BLaER1 treated with 17β-estradiol and CSF1 and Interleukin-3, amounts not matched to agents 10 nM and 100 nM (cell line): ENCODE results near the gene FAT2.
A peak's percentile ranks its signal among the peaks of the same experiment; 100 is the strongest.

Source experiments
- H3K27ac ChIP-seq, 11 experiments: shearing (Covaris generic); formaldehyde crosslinking; 2 replicates each; pipeline ENCODE4 v1.8.1; 2022
- H3K27me3 ChIP-seq, 11 experiments: shearing (Covaris generic); formaldehyde crosslinking; 2 replicates each; pipeline ENCODE4 v1.8.1; 2022
- H3K36me3 ChIP-seq, 11 experiments: shearing (Covaris generic); formaldehyde crosslinking; 2 replicates each; pipeline ENCODE4 v1.8.1; 2022
- H3K4me1 ChIP-seq, 10 experiments: shearing (Covaris generic); formaldehyde crosslinking; 2 replicates each; pipeline ENCODE4 v1.8.1; 2022
- H3K4me2 ChIP-seq, 11 experiments: shearing (Covaris generic); formaldehyde crosslinking; 2 replicates each; pipeline ENCODE4 v1.8.1; 2022
- H3K4me3 ChIP-seq, 10 experiments: shearing (Covaris generic); formaldehyde crosslinking; 2 replicates each; pipeline ENCODE4 v1.8.1; 2022
- H3K9ac ChIP-seq, 11 experiments: shearing (Covaris generic); formaldehyde crosslinking; 2 replicates each; pipeline ENCODE4 v1.8.1; 2022
- H3K9me3 ChIP-seq, 11 experiments: shearing (Covaris generic); formaldehyde crosslinking; replicated peaks in 1 of 11; 2 replicates each; pipeline ENCODE4 v1.8.1; 2022
- H4K20me1 ChIP-seq, 11 experiments: shearing (Covaris generic); formaldehyde crosslinking; 2 replicates each; pipeline ENCODE4 v1.8.1; 2022
- Cebpa-rat ChIP-seq, 11 experiments: shearing (Covaris generic); IDR thresholded peaks; 2 replicates each; pipeline ENCODE4 v1.8.1; 2022

FAT2 gene

GRCh38 chr5:151617841-151618710 lies 26.9 kb upstream of the FAT2 start:
- H3K36me3 ChIP-seq, result no peaks in the 10 kb centered on the region
- H3K27me3 ChIP-seq, result no peaks in the 10 kb centered on the region
- no peak overlapping the region for H3K9ac ChIP-seq
- H4K20me1 ChIP-seq, result no peaks in the 10 kb centered on the region
- H3K4me1 ChIP-seq, result peaks cover 0 to 17% (median 2%) of the 10 kb centered on the region in 10 experiments; a peak in 5 of 20 replicates
- H3K4me3 ChIP-seq, result no peak overlapping the region
- H3K27ac ChIP-seq, result no peak overlapping the region
- H3K9me3 ChIP-seq, result 0 out of 22 replicates have a peak, but pooled peaks cover 0 to 4% (median 0%) of the 10 kb centered on the region in 11 experiments
- no peak overlapping the region for H3K4me2 ChIP-seq
- no peak for TF ChIP-seq Cebpa-rat (IDR thresholded peaks at IDR 0.05)

- Histone ChIP-seq H3K27me3 (no peaks in the 10 kb centered on the region), H3K9ac (no peak overlapping the region), H3K36me3 (no peaks in the 10 kb centered on the region), H3K4me1 (peaks cover 0 to 15% (median under 1%) of the 10 kb centered on the region in 10 experiments; a peak in 5 of 20 replicates), H3K4me2 (no peak overlapping the region), H3K9me3 (0 out of 22 replicates have a peak, but pooled peaks cover 0 to 4% (median 0%) of the 10 kb centered on the region in 11 experiments), H4K20me1 (no peaks in the 10 kb centered on the region), H3K27ac (no peak overlapping the region), H3K4me3 (no peak overlapping the region)
- TF ChIP-seq Cebpa-rat (IDR thresholded peaks at IDR 0.05), result no peak
Measured at GRCh38 chr5:151617383-151617840, 26.3 kb upstream of the FAT2 start.

GRCh38 chr5:151615431-151615830 lies 24.3 kb upstream of the FAT2 start:
- no peaks in the 10 kb centered on the region for H3K27me3 ChIP-seq
- no peak overlapping the region for H3K27ac ChIP-seq
- no peak for TF ChIP-seq Cebpa-rat (IDR thresholded peaks at IDR 0.05)
- H3K4me1 ChIP-seq, result peaks cover 0 to 9% (median 0%) of the 10 kb centered on the region in 10 experiments; a peak in 4 of 20 replicates
- 0 out of 22 replicates have a peak, but pooled peaks cover 0 to 4% (median 0%) of the 10 kb centered on the region in 11 experiments for H3K9me3 ChIP-seq
- H3K36me3 ChIP-seq, result no peaks in the 10 kb centered on the region
- no peak overlapping the region for H3K4me2 ChIP-seq
- H4K20me1 ChIP-seq, result no peaks in the 10 kb centered on the region
- H3K9ac ChIP-seq, result no peak overlapping the region
- no peak overlapping the region for H3K4me3 ChIP-seq

- Histone ChIP-seq H3K9me3 (0 out of 22 replicates have a peak, but pooled peaks cover 0 to 4% (median 0%) of the 10 kb centered on the region in 11 experiments), H4K20me1 (no peaks in the 10 kb centered on the region), H3K4me2 (no peak overlapping the region), H3K27me3 (no peaks in the 10 kb centered on the region), H3K27ac (no peak overlapping the region), H3K4me1 (peaks cover 0 to 6% (median 0%) of the 10 kb centered on the region in 10 experiments; a peak in 3 of 20 replicates), H3K36me3 (no peaks in the 10 kb centered on the region), H3K9ac (no peak overlapping the region), H3K4me3 (no peak overlapping the region)
- no peak for TF ChIP-seq Cebpa-rat (IDR thresholded peaks at IDR 0.05)
Measured at GRCh38 chr5:151614565-151614964, 23.4 kb upstream of the FAT2 start.

GRCh38 chr5:151612689-151613427 lies 21.7 kb upstream of the FAT2 start:
- Histone ChIP-seq H4K20me1 (no peaks in the 10 kb centered on the region), H3K4me1 (peaks cover 0 to 6% (median 0%) of the 10 kb centered on the region in 10 experiments; a peak in 3 of 20 replicates), H3K4me2 (peak overlapping the region in 3 of 11 experiments; percentile 2 to 28 (median 15); a peak in 3 of 22 replicates), H3K36me3 (no peaks in the 10 kb centered on the region), H3K4me3 (no peak overlapping the region), H3K27me3 (no peaks in the 10 kb centered on the region), H3K9ac (no peak overlapping the region), H3K9me3 (no peaks in the 10 kb centered on the region), H3K27ac (no peak overlapping the region)
- TF ChIP-seq Cebpa-rat (IDR thresholded peaks at IDR 0.05), result no peak

GRCh38 chr5:151611127-151611775 lies 20.1 kb upstream of the FAT2 start:
- no peaks in the 10 kb centered on the region for H3K9me3 ChIP-seq
- TF ChIP-seq Cebpa-rat (IDR thresholded peaks at IDR 0.05), result no peak
- H3K27ac ChIP-seq, result no peak overlapping the region
- no peak overlapping the region for H3K4me3 ChIP-seq
- no peaks in the 10 kb centered on the region for H3K27me3 ChIP-seq
- H4K20me1 ChIP-seq, result no peaks in the 10 kb centered on the region
- no peaks in the 10 kb centered on the region for H3K36me3 ChIP-seq
- no peak overlapping the region for H3K4me2 ChIP-seq
- H3K9ac ChIP-seq, result no peak overlapping the region
- peaks cover 0 to 6% (median 0%) of the 10 kb centered on the region in 10 experiments; a peak in 3 of 20 replicates for H3K4me1 ChIP-seq

- H3K9ac ChIP-seq, result no peak overlapping the region
- no peak overlapping the region for H3K4me2 ChIP-seq
- no peaks in the 10 kb centered on the region for H4K20me1 ChIP-seq
- H3K9me3 ChIP-seq, result no peaks in the 10 kb centered on the region
- H3K27ac ChIP-seq, result no peak overlapping the region
- H3K4me3 ChIP-seq, result no peak overlapping the region
- H3K4me1 ChIP-seq, result peaks cover 0 to 6% (median 0%) of the 10 kb centered on the region in 10 experiments; a peak in 3 of 20 replicates
- H3K27me3 ChIP-seq, result no peaks in the 10 kb centered on the region
- no peaks in the 10 kb centered on the region for H3K36me3 ChIP-seq
- TF ChIP-seq Cebpa-rat (IDR thresholded peaks at IDR 0.05), result no peak
Measured at GRCh38 chr5:151608522-151608921, 17.4 kb upstream of the FAT2 start.

GRCh38 chr5:151607304-151607703 lies 16.2 kb upstream of the FAT2 start:
- Histone ChIP-seq H3K27ac (no peak overlapping the region), H3K4me3 (no peak overlapping the region), H3K9me3 (no peaks in the 10 kb centered on the region), H3K9ac (no peak overlapping the region), H3K4me1 (0 out of 20 replicates have a peak, but pooled peaks cover 0 to 2% (median 0%) of the 10 kb centered on the region in 10 experiments), H4K20me1 (no peaks in the 10 kb centered on the region), H3K36me3 (no peaks in the 10 kb centered on the region), H3K4me2 (no peak overlapping the region), H3K27me3 (no peaks in the 10 kb centered on the region)
- TF ChIP-seq Cebpa-rat (IDR thresholded peaks at IDR 0.05), result no peak
